Type B pancreatic cell (in vitro differentiated cells): Measurements from ENCODE around the gene PTDSS2. TPM values are rescaled to one million over a fixed set of nuclear protein-coding genes. Genes with fewer than 3 reads are reported as not detected.
"Not testable (repeated sequence)": the region's sequence is repeated elsewhere in the genome, so short reads cannot be mapped to it uniquely, and the experiment has no call there.

Source experiments
- DNase-seq: peaks from one replicate; pipeline ENCODE4 v3.0.0; 2021; ENCODE audit warnings: mixed read lengths; ENCODE audit not compliant: unreplicated experiment; ENCODE audit errors: extremely low spot score
- H3K27ac Mint-ChIP-seq: 2 replicates; pipeline ENCODE4 v1.8.0; 2021; ENCODE audit warnings: mild to moderate bottlenecking, mixed read lengths
- H3K27me3 Mint-ChIP-seq: 2 replicates; pipeline ENCODE4 v1.8.0; 2021; ENCODE audit warnings: mixed read lengths
- H3K36me3 Mint-ChIP-seq: 2 replicates; pipeline ENCODE4 v1.8.0; 2021; ENCODE audit warnings: mixed read lengths
- H3K4me1 Mint-ChIP-seq: one replicate; pipeline ENCODE4 v1.8.0; 2021; ENCODE audit warnings: mixed read lengths; ENCODE audit not compliant: unreplicated experiment
- H3K4me3 Mint-ChIP-seq: 2 replicates; pipeline ENCODE4 v1.8.0; 2021; ENCODE audit warnings: mild to moderate bottlenecking, mixed read lengths
- H3K9me3 Mint-ChIP-seq: 2 replicates; pipeline ENCODE4 v1.8.0; 2021; ENCODE audit warnings: mixed read lengths
- total RNA-seq: library from RNA; stranded (reverse); gene quantifications from 2 replicates; pipeline ENCODE4 v1.2.1, GENCODE V29; 2021; ENCODE audit warnings: low replicate concordance
- TF ChIP-seq, protein P1 (sequence below): fragments of 200-600 bp; sonication (generic); conservative IDR thresholded peaks from 2 replicates; pipeline ENCODE4 v1.5.0; 2021; ENCODE audit warnings: antibody characterized with exemption, mild to moderate bottlenecking

The PTDSS2 gene
- total RNA-seq, 1 donor from 2014 or later, result 46.9 TPM

DNA sequence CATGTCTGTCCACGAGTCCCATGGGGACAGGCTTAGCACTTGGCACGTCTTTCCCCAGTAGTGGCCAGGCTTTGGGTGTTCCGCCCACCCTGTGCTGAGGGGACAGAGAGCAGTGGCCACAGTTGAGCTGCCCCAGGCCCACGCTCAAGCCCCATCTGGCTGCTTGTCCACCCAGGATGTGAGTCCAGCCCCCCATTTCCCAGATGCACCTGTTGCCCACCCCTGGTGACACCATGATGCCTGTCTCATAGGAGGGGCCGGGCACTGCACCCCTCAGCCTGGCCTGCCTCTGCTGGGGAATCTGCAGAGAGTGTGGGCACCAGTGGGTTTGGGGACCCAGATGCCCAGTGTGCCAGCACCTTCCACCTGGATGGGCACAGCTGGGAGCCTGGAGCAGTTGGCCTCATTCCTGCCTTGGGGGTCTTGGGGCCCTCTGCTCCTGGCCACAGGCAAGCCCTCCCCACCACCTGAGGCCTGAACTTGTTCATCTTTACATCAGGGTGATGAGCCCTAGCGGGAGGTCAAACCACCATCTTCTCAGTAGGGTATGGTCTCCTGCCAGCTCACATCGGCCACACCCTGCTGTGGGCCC is 41.0 kb upstream of the PTDSS2 start:
- H3K36me3 Mint-ChIP-seq, result no peaks in the 10 kb centered on the region
- H3K4me1 Mint-ChIP-seq, result no peaks in the 10 kb centered on the region
- no peaks in the 10 kb centered on the region for H3K9me3 Mint-ChIP-seq
- no peak overlapping the region for H3K27ac Mint-ChIP-seq
- no peak for DNase-seq
- H3K27me3 Mint-ChIP-seq, result no peaks in the 10 kb centered on the region
- TF ChIP-seq, protein P1, sequence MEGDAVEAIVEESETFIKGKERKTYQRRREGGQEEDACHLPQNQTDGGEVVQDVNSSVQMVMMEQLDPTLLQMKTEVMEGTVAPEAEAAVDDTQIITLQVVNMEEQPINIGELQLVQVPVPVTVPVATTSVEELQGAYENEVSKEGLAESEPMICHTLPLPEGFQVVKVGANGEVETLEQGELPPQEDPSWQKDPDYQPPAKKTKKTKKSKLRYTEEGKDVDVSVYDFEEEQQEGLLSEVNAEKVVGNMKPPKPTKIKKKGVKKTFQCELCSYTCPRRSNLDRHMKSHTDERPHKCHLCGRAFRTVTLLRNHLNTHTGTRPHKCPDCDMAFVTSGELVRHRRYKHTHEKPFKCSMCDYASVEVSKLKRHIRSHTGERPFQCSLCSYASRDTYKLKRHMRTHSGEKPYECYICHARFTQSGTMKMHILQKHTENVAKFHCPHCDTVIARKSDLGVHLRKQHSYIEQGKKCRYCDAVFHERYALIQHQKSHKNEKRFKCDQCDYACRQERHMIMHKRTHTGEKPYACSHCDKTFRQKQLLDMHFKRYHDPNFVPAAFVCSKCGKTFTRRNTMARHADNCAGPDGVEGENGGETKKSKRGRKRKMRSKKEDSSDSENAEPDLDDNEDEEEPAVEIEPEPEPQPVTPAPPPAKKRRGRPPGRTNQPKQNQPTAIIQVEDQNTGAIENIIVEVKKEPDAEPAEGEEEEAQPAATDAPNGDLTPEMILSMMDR, result no peak
- H3K4me3 Mint-ChIP-seq, result no peak overlapping the region

DNA sequence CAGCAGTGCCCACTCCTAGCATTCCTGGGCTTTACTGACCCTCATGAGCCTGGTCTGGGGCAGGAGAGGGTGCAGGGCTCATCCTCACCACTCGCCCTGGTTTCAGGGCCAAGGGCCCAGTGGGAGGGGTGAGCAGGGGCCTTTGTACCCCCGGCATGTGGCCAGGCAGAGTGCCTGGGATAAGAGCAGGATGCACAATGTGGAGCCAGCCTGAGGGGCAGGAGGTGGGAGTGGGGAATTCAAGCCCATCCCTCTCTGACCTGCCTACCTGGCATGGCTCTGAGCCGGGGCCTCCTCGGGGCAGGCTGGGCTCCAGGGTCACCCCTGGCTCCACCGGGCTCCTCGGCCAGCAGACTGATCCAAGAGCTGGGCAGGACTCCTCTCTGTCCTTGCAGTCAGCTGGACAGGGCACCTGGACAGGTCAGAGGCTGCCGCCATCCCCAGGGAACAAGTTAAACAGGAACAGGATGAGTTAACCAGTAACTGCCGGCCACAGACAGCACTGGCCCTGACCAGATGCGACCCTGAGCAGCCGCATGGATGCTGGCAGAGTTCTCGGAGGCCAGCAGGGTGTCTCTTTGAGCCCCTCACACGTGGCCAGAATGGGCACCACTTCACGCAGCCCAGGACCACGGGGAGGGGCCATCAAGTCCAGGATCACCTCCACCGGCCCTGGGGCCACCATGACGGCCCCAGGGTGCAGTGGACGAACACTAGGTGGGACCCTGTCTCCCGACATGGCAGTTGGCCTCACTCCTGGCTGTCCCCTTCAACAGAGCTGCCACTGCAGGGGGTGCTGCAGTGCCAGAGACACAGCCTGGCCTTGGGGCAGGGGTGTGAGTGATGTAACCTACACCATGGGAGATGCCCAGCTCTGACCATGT is 40.2 kb upstream of the PTDSS2 start:
- no peaks in the 10 kb centered on the region for H3K4me1 Mint-ChIP-seq
- TF ChIP-seq, protein P1, result no peak
- peaks cover 6% of the 10 kb centered on the region for H3K27me3 Mint-ChIP-seq
- H3K27ac Mint-ChIP-seq, result no peak overlapping the region
- no peak for DNase-seq
- H3K36me3 Mint-ChIP-seq, result no peaks in the 10 kb centered on the region
- H3K4me3 Mint-ChIP-seq, result no peak overlapping the region
- H3K9me3 Mint-ChIP-seq, result no peaks in the 10 kb centered on the region

DNA sequence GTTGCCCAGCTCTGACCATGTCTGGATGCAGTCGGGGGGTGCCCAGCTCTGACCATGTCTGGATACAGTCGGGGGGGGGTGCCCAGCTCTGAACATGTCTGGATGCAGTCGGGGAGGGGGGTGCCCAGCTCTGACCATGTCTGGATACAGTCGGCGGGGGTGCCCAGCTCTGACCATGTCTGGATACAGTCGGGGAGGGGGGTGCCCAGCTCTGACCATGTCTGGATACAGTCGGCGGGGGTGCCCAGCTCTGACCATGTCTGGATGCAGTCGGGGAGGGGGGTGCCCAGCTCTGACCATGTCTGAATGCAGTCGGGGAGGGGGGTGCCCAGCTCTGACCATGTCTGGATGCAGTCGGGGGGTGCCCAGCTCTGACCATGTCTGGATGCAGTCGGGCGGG is 39.4 kb upstream of the PTDSS2 start:
- DNase-seq, result not testable (repeated sequence)

DNA sequence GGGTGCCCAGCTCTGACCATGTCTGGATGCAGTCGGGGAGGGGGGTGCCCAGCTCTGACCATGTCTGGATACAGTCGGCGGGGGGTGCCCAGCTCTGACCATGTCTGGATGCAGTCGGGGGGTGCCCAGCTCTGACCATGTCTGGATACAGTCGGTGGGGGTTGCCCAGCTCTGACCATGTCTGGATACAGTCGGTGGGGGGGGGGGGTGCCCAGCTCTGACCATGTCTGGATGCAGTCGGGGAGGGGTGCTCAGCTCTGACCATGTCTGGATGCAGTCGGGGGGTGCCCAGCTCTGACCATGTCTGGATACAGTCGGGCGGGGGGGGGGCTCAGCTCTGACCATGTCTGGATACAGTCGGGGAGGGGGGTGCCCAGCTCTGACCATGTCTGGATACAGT is 38.6 kb upstream of the PTDSS2 start:
- not testable (repeated sequence) for DNase-seq, H3K9me3 Mint-ChIP-seq, H3K36me3 Mint-ChIP-seq, H3K27ac Mint-ChIP-seq, H3K4me1 Mint-ChIP-seq, H3K4me3 Mint-ChIP-seq
- peaks cover 15% of the 10 kb centered on the region for H3K27me3 Mint-ChIP-seq

More for the DNA sequence above, 39.4 kb upstream of the PTDSS2 start:
- H3K27me3 Mint-ChIP-seq, H3K4me3 Mint-ChIP-seq, H3K4me1 Mint-ChIP-seq, H3K27ac Mint-ChIP-seq, H3K36me3 Mint-ChIP-seq, H3K9me3 Mint-ChIP-seq: not testable (repeated sequence)

DNA sequence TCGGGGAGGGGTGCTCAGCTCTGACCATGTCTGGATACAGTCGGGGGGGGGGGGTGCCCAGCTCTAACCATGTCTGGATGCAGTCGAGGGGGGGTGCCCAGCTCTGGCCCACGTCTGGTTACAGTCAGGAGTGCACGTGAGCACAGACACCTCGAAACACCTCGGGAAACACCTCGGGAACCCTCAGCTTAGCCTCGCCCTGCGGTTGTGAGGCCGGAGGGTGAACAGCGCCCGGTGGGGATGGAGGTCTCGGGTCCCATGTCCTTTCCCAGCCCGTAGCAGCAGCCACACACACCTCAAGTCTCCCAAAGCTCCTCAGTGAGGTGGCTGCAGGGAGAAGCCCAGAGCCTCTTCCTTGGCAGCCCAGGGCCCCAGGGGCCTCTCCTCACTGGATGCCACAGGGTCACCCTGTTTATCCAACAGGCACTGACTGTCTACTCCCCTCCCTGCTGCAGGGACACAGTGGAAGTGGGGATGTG is 37.4 kb upstream of the PTDSS2 start:
- TF ChIP-seq, protein P1, result no peak
- no peak overlapping the region for H3K4me3 Mint-ChIP-seq
- DNase-seq, result no peak
- peaks cover 6% of the 10 kb centered on the region for H3K4me1 Mint-ChIP-seq
- peaks cover 18% of the 10 kb centered on the region for H3K27me3 Mint-ChIP-seq
- H3K36me3 Mint-ChIP-seq, result no peaks in the 10 kb centered on the region
- no peak overlapping the region for H3K27ac Mint-ChIP-seq
- no peaks in the 10 kb centered on the region for H3K9me3 Mint-ChIP-seq

DNA sequence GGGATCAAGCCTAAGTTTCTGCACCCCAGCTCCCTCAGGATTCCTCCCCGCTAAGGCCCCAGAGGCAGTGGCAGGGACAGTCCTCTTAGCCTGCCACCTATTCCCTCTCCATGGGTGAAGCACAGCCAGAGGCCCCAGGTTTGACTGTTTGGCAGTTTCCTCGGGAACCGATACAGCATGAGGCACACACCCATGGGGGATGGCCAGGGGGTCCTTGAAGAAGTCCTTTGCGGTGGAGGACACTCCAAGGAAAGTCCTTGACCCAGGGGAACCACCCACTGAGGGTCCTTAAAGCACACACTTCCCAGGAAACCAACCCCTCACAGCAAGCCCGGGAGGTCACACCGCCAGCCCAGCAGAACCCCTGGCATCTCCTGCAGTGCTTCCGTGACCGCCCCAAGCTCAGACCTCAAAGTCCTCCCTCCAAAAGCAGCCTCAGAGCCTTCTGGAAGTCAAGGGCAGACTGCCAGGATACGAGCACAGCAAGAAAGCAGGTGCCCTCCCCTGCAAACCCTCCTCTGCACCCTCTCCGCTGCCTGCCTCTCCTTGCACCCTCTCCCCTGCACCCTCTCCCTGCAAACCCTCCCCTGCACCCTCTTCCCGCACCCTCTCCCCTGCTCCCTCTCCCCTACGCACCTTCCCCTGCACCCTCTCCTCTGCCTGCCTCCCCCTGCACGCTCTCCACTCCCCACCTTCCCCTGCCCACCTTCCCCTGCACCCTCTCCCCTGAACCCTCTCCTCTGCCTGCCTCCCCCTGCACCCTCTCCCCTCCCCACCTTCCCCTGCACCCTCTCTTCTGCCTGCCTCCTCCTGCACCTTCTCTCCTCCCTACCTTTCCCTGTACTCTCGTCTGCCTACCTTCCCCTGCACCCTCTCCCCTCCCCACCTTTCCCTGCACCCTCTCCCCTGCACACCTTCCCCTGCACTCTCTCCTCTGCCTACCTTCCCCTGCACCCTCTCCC is 36.7 kb upstream of the PTDSS2 start:
- no peak overlapping the region for H3K27ac Mint-ChIP-seq
- DNase-seq, result no peak
- no peaks in the 10 kb centered on the region for H3K9me3 Mint-ChIP-seq
- peaks cover 8% of the 10 kb centered on the region for H3K4me1 Mint-ChIP-seq
- no peaks in the 10 kb centered on the region for H3K36me3 Mint-ChIP-seq
- peak overlapping the region; percentile 17 for H3K4me3 Mint-ChIP-seq
- TF ChIP-seq, protein P1, result no peak
- peaks cover 25% of the 10 kb centered on the region for H3K27me3 Mint-ChIP-seq
